Peyer's patch (tissue), 4 donors: Measurements from ENCODE around the gene CD247. TPM values are rescaled to one million over a fixed set of nuclear protein-coding genes. Genes with fewer than 3 reads are reported as not detected.
"Not testable (repeated sequence)": the region's sequence is repeated elsewhere in the genome, so short reads cannot be mapped to it uniquely, and the experiment has no call there.

Experiments
- DNase-seq, 3 donors: peaks; one replicate each; pipeline ENCODE4 v3.0.0-alpha.2; 2017 to 2019
- H3K27ac ChIP-seq, 4 donors: fragments of 200-600 bp; sonication (generic); one replicate each; pipeline ENCODE4 v1.5.1; 2016 to 2019
- H3K27me3 ChIP-seq, 2 donors: fragments of 200-600 bp; sonication (generic); one replicate each; pipeline ENCODE4 v1.5.1; 2019
- H3K36me3 ChIP-seq, 3 donors: fragments of 200-600 bp; sonication (generic); one replicate each; pipeline ENCODE4 v1.5.1; 2016 to 2019
- H3K4me1 ChIP-seq, 4 donors: fragments of 200-600 bp; sonication (generic); one replicate each; pipeline ENCODE4 v1.5.1; 2016 to 2019
- H3K4me3 ChIP-seq, 4 donors: fragments of 200-600 bp; sonication (generic); 1 replicate in 3 of 4; 2 replicates in 1 of 4; pipeline ENCODE4 v1.5.1; 2016 to 2019; ENCODE audit warnings: mild to moderate bottlenecking in 1 of 4
- H3K9me3 ChIP-seq, 4 donors: fragments of 200-600 bp; sonication (generic); one replicate each; pipeline ENCODE4 v1.5.1; 2016 to 2019; ENCODE audit warnings: mild to moderate bottlenecking in 1 of 4
- POLR2A ChIP-seq, 2 donors: fragments of 450-650 bp; IDR thresholded peaks; one replicate each; pipeline ENCODE4 v1.5.1; 2017; ENCODE audit warnings: antibody characterized with exemption in 2 of 2, mild to moderate bottlenecking in 2 of 2, moderate library complexity in 2 of 2
- total RNA-seq, 4 donors: library from RNA; depleted of rRNA; stranded (reverse); fragments of >200 nt; gene quantifications; one replicate each; pipeline ENCODE4 v1.1.0, GENCODE V29; 2016
- TF ChIP-seq, protein P1 (sequence below), 6 experiments: fragments of 450-650 bp in 4 of 6; fragments of 200-600 bp in 2 of 6; sonication (generic) in 1 of 6; IDR thresholded peaks; one replicate each; pipeline ENCODE4 v1.5.1; 2017 to 2019; ENCODE audit warnings: antibody characterized with exemption in 6 of 6, mild to moderate bottlenecking in 3 of 6, moderate library complexity in 1 of 6

The CD247 gene
- total RNA-seq, 4 donors from 2014 or later, result 1.9 to 7.4 (median 3.9) TPM; not detected in 1

GRCh38 chr1:167563579-167564246 is 45.4 kb upstream of the CD247 start:
- Histone ChIP-seq H3K4me1 (no peaks in the 10 kb centered on the region), H3K4me3 (no peak overlapping the region)

DNA sequence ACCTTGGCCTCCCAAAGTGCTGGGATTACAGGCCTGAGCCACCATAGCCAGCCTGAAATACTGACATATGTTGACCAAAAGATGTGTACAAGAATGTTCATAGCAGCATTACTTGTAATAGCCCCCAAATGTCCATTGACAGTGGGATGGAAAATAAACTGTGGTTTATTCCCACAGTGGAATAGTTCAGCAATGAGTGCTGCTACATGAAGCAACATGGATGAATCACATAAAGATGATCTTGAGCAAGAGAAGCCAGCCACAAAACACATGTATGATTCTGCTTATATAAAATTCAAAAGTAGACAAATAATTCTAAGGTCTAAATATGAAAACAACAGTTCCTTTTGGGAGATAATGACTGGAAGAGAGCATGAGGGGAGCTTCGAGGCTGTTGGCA is 44.4 kb upstream of the CD247 start:
- Histone ChIP-seq H3K9me3 (no peaks in the 10 kb centered on the region), H3K4me1 (no peaks in the 10 kb centered on the region), H3K27me3 (no peaks in the 10 kb centered on the region), H3K27ac (no peak overlapping the region), H3K4me3 (no peak overlapping the region), H3K36me3 (no peaks in the 10 kb centered on the region)
- no peak for DNase-seq
- no peak for TF ChIP-seq POLR2A (IDR thresholded peaks at IDR 0.05)
- TF ChIP-seq, protein P1, sequence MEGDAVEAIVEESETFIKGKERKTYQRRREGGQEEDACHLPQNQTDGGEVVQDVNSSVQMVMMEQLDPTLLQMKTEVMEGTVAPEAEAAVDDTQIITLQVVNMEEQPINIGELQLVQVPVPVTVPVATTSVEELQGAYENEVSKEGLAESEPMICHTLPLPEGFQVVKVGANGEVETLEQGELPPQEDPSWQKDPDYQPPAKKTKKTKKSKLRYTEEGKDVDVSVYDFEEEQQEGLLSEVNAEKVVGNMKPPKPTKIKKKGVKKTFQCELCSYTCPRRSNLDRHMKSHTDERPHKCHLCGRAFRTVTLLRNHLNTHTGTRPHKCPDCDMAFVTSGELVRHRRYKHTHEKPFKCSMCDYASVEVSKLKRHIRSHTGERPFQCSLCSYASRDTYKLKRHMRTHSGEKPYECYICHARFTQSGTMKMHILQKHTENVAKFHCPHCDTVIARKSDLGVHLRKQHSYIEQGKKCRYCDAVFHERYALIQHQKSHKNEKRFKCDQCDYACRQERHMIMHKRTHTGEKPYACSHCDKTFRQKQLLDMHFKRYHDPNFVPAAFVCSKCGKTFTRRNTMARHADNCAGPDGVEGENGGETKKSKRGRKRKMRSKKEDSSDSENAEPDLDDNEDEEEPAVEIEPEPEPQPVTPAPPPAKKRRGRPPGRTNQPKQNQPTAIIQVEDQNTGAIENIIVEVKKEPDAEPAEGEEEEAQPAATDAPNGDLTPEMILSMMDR (IDR thresholded peaks at IDR 0.05), result no peak

More at GRCh38 chr1:167563579-167564246, 45.4 kb upstream of the CD247 start:
- H3K36me3 ChIP-seq, result no peaks in the 10 kb centered on the region
- TF ChIP-seq POLR2A (IDR thresholded peaks at IDR 0.05), result no peak
- TF ChIP-seq, protein P1 (IDR thresholded peaks at IDR 0.05), result no peak
- H3K27ac ChIP-seq, result no peak overlapping the region
- DNase-seq, result peak in 1 of 3 donors; percentile 47
- no peaks in the 10 kb centered on the region for H3K27me3 ChIP-seq
- no peaks in the 10 kb centered on the region for H3K9me3 ChIP-seq

- Histone ChIP-seq H3K4me1 (no peaks in the 10 kb centered on the region), H3K27me3 (no peaks in the 10 kb centered on the region), H3K36me3 (no peaks in the 10 kb centered on the region), H3K27ac (no peak overlapping the region), H3K9me3 (no peaks in the 10 kb centered on the region), H3K4me3 (no peak overlapping the region)
- TF ChIP-seq, protein P1 (IDR thresholded peaks at IDR 0.05), result no peak
- no peak for TF ChIP-seq POLR2A (IDR thresholded peaks at IDR 0.05)
- no peak for DNase-seq
Measured at GRCh38 chr1:167561753-167562152, 43.4 kb upstream of the CD247 start.

- Histone ChIP-seq H3K27ac (no peak overlapping the region), H3K4me3 (no peak overlapping the region), H3K27me3 (no peaks in the 10 kb centered on the region), H3K36me3 (no peaks in the 10 kb centered on the region), H3K4me1 (peaks cover 0 to 9% (median 3%) of the 10 kb centered on the region in 4 donors), H3K9me3 (no peaks in the 10 kb centered on the region)
- TF ChIP-seq, protein P1 (IDR thresholded peaks at IDR 0.05), result peak; percentile 85 to 97 (median 88)
- no peak for TF ChIP-seq POLR2A (IDR thresholded peaks at IDR 0.05)
- peak; percentile 59 to 94 (median 85) for DNase-seq
Measured at GRCh38 chr1:167555971-167556714, 37.8 kb upstream of the CD247 start.

- not testable (repeated sequence) for H3K27ac ChIP-seq, H3K36me3 ChIP-seq, H3K4me3 ChIP-seq, H3K4me1 ChIP-seq, H3K9me3 ChIP-seq, DNase-seq, H3K27me3 ChIP-seq
Measured at GRCh38 chr1:167555072-167555471, 36.7 kb upstream of the CD247 start.
